ENCODE data around the gene SHMT2. TPM values are rescaled to one million over a fixed set of nuclear protein-coding genes. Genes with fewer than 3 reads are reported as not detected.

SHMT2 gene
- total and polyA plus RNA-seq, 9 of the 15 experiments (the other 6 are each of a cell fraction or from before 2014, with no cell fraction given), result 46.1 to 319 (median 115) TPM

DNA sequence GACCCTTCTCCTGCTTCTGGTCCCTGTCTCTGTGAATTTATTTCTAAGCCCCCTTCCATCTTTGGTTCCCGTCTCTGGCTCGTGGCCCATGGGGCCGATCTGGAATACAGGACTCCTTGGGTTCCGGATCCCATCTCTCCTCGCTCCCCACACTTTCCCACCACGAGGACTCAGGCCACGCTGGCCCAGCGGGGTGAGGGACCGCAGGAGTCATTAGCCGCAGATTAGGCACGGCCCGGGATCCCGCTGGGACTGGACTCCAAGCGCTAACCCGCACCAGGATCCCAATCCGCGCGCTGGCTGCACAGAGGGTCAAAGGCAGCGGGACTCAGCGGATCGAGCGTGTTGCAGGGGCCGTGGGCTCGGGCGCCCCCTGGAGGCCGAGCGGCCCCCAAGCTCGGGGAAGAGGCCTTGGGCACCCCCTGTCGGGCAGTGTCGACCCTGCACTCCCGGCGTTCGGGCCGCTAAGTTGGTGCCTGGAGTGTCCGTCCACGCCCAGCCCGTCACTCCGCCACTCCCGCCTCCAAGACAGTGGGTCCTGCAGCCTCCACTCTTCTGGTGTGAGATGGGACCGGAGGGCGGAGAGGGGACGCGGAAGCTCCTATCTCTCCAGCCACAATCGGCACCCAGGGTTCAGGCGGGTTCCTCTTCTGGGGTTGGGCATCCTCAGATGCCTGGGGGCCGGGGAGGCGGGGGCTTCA lies 9.5 kb downstream of the SHMT2 start (continued):
- TF ChIP-seq MED1 (CRISPR knock-in tag; IDR thresholded peaks at IDR 0.05; ENCODE audit: borderline replicate concordance), result no peak
- peak; percentile 62; the same call in 1 of the 2 replicates for TF ChIP-seq KAT7 (CRISPR knock-in tag; IDR thresholded peaks at IDR 0.05; ENCODE audit: borderline replicate concordance)
- TF ChIP-seq CHD2 (IDR thresholded peaks at IDR 0.05; ENCODE audit: low read depth, low read length), result peak; percentile 23; the same call in 1 of the 2 replicates
- peak; percentile 98 for TF ChIP-seq KDM2B (CRISPR knock-in tag; IDR thresholded peaks at IDR 0.05)
- TF ChIP-seq, protein P1, sequence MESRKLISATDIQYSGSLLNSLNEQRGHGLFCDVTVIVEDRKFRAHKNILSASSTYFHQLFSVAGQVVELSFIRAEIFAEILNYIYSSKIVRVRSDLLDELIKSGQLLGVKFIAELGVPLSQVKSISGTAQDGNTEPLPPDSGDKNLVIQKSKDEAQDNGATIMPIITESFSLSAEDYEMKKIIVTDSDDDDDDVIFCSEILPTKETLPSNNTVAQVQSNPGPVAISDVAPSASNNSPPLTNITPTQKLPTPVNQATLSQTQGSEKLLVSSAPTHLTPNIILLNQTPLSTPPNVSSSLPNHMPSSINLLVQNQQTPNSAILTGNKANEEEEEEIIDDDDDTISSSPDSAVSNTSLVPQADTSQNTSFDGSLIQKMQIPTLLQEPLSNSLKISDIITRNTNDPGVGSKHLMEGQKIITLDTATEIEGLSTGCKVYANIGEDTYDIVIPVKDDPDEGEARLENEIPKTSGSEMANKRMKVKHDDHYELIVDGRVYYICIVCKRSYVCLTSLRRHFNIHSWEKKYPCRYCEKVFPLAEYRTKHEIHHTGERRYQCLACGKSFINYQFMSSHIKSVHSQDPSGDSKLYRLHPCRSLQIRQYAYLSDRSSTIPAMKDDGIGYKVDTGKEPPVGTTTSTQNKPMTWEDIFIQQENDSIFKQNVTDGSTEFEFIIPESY (CRISPR knock-in tag; IDR thresholded peaks at IDR 0.05), result peak; percentile 66; the same call in 1 of the 2 replicates
- TF ChIP-seq, protein P2, sequence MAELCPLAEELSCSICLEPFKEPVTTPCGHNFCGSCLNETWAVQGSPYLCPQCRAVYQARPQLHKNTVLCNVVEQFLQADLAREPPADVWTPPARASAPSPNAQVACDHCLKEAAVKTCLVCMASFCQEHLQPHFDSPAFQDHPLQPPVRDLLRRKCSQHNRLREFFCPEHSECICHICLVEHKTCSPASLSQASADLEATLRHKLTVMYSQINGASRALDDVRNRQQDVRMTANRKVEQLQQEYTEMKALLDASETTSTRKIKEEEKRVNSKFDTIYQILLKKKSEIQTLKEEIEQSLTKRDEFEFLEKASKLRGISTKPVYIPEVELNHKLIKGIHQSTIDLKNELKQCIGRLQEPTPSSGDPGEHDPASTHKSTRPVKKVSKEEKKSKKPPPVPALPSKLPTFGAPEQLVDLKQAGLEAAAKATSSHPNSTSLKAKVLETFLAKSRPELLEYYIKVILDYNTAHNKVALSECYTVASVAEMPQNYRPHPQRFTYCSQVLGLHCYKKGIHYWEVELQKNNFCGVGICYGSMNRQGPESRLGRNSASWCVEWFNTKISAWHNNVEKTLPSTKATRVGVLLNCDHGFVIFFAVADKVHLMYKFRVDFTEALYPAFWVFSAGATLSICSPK (IDR thresholded peaks at IDR 0.05; ENCODE audit: borderline replicate concordance), result no peak
- 0 out of 2 replicates have a peak, but pooled peaks have one; percentile 20 for TF ChIP-seq POLR2H (tag; IDR thresholded peaks at IDR 0.05; ENCODE audit: low read depth)
- TF ChIP-seq CXXC5 (CRISPR knock-in tag; IDR thresholded peaks at IDR 0.05), result peak; percentile 61
- no peak for TF ChIP-seq HDAC8 (tag; IDR thresholded peaks at IDR 0.05)
- TF ChIP-seq ZNF143 (CRISPR knock-in tag; IDR thresholded peaks at IDR 0.05), result peak; percentile 36; the same call in 1 of the 2 replicates
- TF ChIP-seq NFRKB (IDR thresholded peaks at IDR 0.05; ENCODE audit: low read depth), result no peak; the same call in 1 of the 2 replicates
- TF ChIP-seq, protein P3, sequence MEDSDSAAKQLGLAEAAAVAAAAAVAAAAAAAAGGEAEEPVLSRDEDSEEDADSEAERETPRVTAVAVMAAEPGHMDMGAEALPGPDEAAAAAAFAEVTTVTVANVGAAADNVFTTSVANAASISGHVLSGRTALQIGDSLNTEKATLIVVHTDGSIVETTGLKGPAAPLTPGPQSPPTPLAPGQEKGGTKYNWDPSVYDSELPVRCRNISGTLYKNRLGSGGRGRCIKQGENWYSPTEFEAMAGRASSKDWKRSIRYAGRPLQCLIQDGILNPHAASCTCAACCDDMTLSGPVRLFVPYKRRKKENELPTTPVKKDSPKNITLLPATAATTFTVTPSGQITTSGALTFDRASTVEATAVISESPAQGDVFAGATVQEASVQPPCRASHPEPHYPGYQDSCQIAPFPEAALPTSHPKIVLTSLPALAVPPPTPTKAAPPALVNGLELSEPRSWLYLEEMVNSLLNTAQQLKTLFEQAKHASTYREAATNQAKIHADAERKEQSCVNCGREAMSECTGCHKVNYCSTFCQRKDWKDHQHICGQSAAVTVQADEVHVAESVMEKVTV (CRISPR knock-in tag; IDR thresholded peaks at IDR 0.05), result peak; percentile 89
- peak; percentile 98 for TF ChIP-seq XRCC5 (IDR thresholded peaks at IDR 0.05; ENCODE audit: low read depth, low read length)
- peak; percentile 49; the same call in 1 of the 2 replicates for TF ChIP-seq CEBPG (CRISPR knock-in tag; IDR thresholded peaks at IDR 0.05)
- TF ChIP-seq CEBPG (tag; conservative IDR thresholded peaks at IDR 0.05 in 1 of 2, IDR thresholded peaks at IDR 0.05 in 1 of 2), result no peak
- peak in 2 of 3 experiments; percentile 43 to 64 for TF ChIP-seq YY1 (IDR thresholded peaks at IDR 0.05; ENCODE audit: borderline replicate concordance in 1 of 3, control insufficient read depth in 1 of 3, extremely low read depth in 1 of 3, insufficient read depth in 3 of 3, insufficient read length in 1 of 3, insufficient replicate concordance in 2 of 3, low read depth in 1 of 3, low read length in 2 of 3)
- TF ChIP-seq, protein P4, sequence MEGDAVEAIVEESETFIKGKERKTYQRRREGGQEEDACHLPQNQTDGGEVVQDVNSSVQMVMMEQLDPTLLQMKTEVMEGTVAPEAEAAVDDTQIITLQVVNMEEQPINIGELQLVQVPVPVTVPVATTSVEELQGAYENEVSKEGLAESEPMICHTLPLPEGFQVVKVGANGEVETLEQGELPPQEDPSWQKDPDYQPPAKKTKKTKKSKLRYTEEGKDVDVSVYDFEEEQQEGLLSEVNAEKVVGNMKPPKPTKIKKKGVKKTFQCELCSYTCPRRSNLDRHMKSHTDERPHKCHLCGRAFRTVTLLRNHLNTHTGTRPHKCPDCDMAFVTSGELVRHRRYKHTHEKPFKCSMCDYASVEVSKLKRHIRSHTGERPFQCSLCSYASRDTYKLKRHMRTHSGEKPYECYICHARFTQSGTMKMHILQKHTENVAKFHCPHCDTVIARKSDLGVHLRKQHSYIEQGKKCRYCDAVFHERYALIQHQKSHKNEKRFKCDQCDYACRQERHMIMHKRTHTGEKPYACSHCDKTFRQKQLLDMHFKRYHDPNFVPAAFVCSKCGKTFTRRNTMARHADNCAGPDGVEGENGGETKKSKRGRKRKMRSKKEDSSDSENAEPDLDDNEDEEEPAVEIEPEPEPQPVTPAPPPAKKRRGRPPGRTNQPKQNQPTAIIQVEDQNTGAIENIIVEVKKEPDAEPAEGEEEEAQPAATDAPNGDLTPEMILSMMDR (IDR thresholded peaks at IDR 0.05 in 2 of 3, conservative IDR thresholded peaks at IDR 0.05 in 1 of 3; ENCODE audit: insufficient read depth in 2 of 3, low read depth in 1 of 3, low read length in 3 of 3), result peak; percentile 100
- no peak; the same call in 1 of the 2 replicates for TF ChIP-seq TEAD4 (IDR thresholded peaks at IDR 0.05; ENCODE audit: low read length)
- TF ChIP-seq TEAD4 (CRISPR knock-in tag; IDR thresholded peaks at IDR 0.05; ENCODE audit: borderline replicate concordance), result 0 out of 2 replicates have a peak, but pooled peaks have one; percentile 26

All from K562 (cell line).